ENCODE data around the gene PRX. TPM values are rescaled to one million over a fixed set of nuclear protein-coding genes. Genes with fewer than 3 reads are reported as not detected.

The PRX gene
- polyA plus RNA-seq, 1 donor (not counting 4 experiments of a cell fraction or from before 2014, with no cell fraction given) = 0.42 TPM

DNA sequence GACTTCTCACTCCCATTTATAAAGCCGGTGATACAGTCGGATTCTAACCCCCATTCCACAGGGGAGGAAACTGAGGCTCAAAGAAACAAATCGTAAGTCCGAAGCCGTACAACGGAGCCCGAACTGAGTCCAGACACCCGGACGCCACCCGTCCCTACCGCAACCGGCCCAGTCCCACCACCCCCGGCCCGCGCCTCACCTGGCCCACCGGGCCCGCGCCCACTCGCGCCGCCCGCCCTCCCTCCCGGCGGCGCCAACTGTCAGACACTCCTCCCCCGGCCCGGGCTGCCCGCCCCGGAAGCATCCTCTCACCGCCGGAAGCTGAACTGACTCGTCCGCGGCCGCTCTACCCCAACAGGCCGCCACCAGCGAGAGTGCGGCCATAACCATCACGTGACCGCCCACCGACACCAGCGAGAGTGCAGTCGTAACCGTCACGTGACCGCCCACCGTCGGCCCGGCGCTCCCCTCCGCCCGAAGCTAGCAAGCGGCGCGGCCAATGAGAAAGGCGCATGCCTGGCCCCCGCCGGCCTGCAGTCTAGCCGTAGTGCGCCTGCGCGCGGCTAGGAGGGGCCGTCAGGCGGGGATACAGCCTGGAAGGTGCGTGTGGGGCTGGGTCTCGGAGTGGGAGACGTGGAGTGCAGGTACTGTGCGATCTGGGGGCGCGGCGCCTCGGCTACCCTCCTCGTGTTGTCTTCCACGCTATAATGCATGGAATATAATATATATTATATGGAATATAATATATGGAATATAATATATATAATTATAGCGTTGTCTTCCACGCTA is 64.9 kb downstream of the PRX start, which contains the start of the genes C19orf47 and PLD3:
TSS of gene C19orf47 (minus strand) at position 273 of the 789 bp plus-strand sequence. CDS start 6,540 bp downstream, outside the sequence.
TSS of gene PLD3 (plus strand) at position 571 of the 789 bp plus-strand sequence. CDS start 17,789 bp downstream, outside the sequence.
- Histone ChIP-seq H2AFZ (ENCODE audit: control insufficient read depth, low read length) (peak within 1 kb of the TSS; percentile 86), H3K9ac (ENCODE audit: control insufficient read depth, extremely low read depth, insufficient read depth, low read length) (peak within 1 kb of the TSS; percentile 78), H3K4me2 (ENCODE audit: control insufficient read depth, extremely low read depth, insufficient read depth, low read depth, low read length) (peak within 1 kb of the TSS; percentile 89), H3K27ac (ENCODE audit: control insufficient read depth, insufficient read depth, low read length) (peak within 1 kb of the TSS; percentile 82), H3K27me3 (ENCODE audit: control insufficient read depth, extremely low read depth, insufficient read depth, low read length) (no peaks in the 10 kb centered on the region), H3K9me3 (ENCODE audit: control insufficient read depth, low read depth, low read length) (no peaks in the 10 kb centered on the region), H3K79me2 (ENCODE audit: control insufficient read depth, insufficient read depth, low read length) (peaks cover 35% of the 10 kb centered on the region), H3K36me3 (ENCODE audit: control insufficient read depth in 2 of 2, extremely low read depth in 1 of 2, insufficient read depth in 2 of 2, low read length in 2 of 2) (peaks cover 0 to 4% of the 10 kb centered on the region in 2 experiments), H3K4me1 (ENCODE audit: control insufficient read depth, extremely low read depth, insufficient read depth, low read length) (peaks cover 9% of the 10 kb centered on the region), H4K20me1 (ENCODE audit: control insufficient read depth, extremely low read depth, insufficient read depth, low read length) (no peaks in the 10 kb centered on the region), H3K4me3 (ENCODE audit: control insufficient read depth in 2 of 3, extremely low read depth in 1 of 3, insufficient read depth in 2 of 3, low read depth in 1 of 3, low read length in 3 of 3) (peak within 1 kb of the TSS; percentile 74 to 87 (median 78)), H3K9me1 (ENCODE audit: control insufficient read depth, extremely low read depth, insufficient read depth, low read length) (no peaks in the 10 kb centered on the region)
- no peak for TF ChIP-seq EZH2 (IDR thresholded peaks at IDR 0.05; ENCODE audit: low read length)
- TF ChIP-seq, protein P1, sequence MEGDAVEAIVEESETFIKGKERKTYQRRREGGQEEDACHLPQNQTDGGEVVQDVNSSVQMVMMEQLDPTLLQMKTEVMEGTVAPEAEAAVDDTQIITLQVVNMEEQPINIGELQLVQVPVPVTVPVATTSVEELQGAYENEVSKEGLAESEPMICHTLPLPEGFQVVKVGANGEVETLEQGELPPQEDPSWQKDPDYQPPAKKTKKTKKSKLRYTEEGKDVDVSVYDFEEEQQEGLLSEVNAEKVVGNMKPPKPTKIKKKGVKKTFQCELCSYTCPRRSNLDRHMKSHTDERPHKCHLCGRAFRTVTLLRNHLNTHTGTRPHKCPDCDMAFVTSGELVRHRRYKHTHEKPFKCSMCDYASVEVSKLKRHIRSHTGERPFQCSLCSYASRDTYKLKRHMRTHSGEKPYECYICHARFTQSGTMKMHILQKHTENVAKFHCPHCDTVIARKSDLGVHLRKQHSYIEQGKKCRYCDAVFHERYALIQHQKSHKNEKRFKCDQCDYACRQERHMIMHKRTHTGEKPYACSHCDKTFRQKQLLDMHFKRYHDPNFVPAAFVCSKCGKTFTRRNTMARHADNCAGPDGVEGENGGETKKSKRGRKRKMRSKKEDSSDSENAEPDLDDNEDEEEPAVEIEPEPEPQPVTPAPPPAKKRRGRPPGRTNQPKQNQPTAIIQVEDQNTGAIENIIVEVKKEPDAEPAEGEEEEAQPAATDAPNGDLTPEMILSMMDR (optimal IDR thresholded peaks at IDR 0.05 in 1 of 3, IDR thresholded peaks at IDR 0.05 in 1 of 3, conservative IDR thresholded peaks at IDR 0.05 in 1 of 3; ENCODE audit: extremely low read depth in 1 of 3, insufficient read depth in 2 of 3, low read length in 3 of 3) = peak in 1 of 3 experiments; percentile 4
- FAIRE-seq = peak; percentile 48
- dilution Hi-C loops (cut with MboI; ENCODE audit: extremely low pct_ligation_motif_present, low sequenced_read_pairs) = no loop called here
- peak; percentile 91 for DNase-seq (ENCODE audit: low read depth, low spot score)

DNA sequence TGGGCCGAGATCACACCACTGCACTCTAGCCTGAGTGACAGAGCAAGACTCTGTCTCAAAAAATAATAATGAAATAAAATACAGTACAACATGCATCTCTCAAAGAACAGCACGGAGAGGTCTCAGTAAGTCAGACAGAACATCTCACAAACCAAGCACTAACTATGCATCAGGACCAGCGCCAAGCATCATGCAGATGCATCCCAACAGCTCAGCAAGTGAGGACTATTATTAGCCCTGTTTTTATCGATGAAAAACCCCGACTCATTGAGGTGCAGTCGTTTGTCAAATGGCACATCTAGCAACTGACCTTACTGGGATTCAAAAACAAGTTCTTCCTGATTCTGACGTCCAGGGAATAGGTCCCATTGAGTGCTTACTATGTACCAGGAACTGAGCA is 68.8 kb downstream of the PRX start:
- Histone ChIP-seq H3K4me1 (ENCODE audit: control insufficient read depth, extremely low read depth, insufficient read depth, low read length) (peaks cover 16% of the 10 kb centered on the region), H3K9me3 (ENCODE audit: control insufficient read depth, low read depth, low read length) (no peaks in the 10 kb centered on the region), H3K9me1 (ENCODE audit: control insufficient read depth, extremely low read depth, insufficient read depth, low read length) (no peaks in the 10 kb centered on the region), H3K79me2 (ENCODE audit: control insufficient read depth, insufficient read depth, low read length) (peaks cover 34% of the 10 kb centered on the region), H3K27me3 (ENCODE audit: control insufficient read depth, extremely low read depth, insufficient read depth, low read length) (no peaks in the 10 kb centered on the region), H4K20me1 (ENCODE audit: control insufficient read depth, extremely low read depth, insufficient read depth, low read length) (no peaks in the 10 kb centered on the region), H3K36me3 (ENCODE audit: control insufficient read depth in 2 of 2, extremely low read depth in 1 of 2, insufficient read depth in 2 of 2, low read length in 2 of 2) (peaks cover 0 to 3% of the 10 kb centered on the region in 2 experiments), H3K4me2 (ENCODE audit: control insufficient read depth, extremely low read depth, insufficient read depth, low read depth, low read length) (no peak overlapping the region), H3K4me3 (ENCODE audit: control insufficient read depth in 2 of 3, extremely low read depth in 1 of 3, insufficient read depth in 2 of 3, low read depth in 1 of 3, low read length in 3 of 3) (no peak overlapping the region), H2AFZ (ENCODE audit: control insufficient read depth, low read length) (no peak overlapping the region), H3K27ac (ENCODE audit: control insufficient read depth, insufficient read depth, low read length) (no peak overlapping the region), H3K9ac (ENCODE audit: control insufficient read depth, extremely low read depth, insufficient read depth, low read length) (no peak overlapping the region)
- FAIRE-seq (no peak), DNase-seq (ENCODE audit: low read depth, low spot score) (no peak)
- no peak for TF ChIP-seq EZH2 (IDR thresholded peaks at IDR 0.05; ENCODE audit: low read length)
- TF ChIP-seq, protein P1 (optimal IDR thresholded peaks at IDR 0.05 in 1 of 3, IDR thresholded peaks at IDR 0.05 in 1 of 3, conservative IDR thresholded peaks at IDR 0.05 in 1 of 3; ENCODE audit: extremely low read depth in 1 of 3, insufficient read depth in 2 of 3, low read length in 3 of 3) = no peak
- dilution Hi-C loops (cut with MboI; ENCODE audit: extremely low pct_ligation_motif_present, low sequenced_read_pairs) = no loop called here

Small RNA genes within 50 kb of the gene (small RNA-seq; reads per million reads assigned to genes)
- gene MIR6796 (ENCODE audit: insufficient read length in 3 of 3, low read depth in 3 of 3, low replicate concordance in 1 of 3) (0 to 0.33 (median 0) reads per million in 3 experiments), gene RF00017 (ENCODE audit: insufficient read length in 3 of 3, low read depth in 3 of 3, low replicate concordance in 1 of 3) (0 reads per million in 3 experiments)

Other genes with a start within 250 kb of the PRX start
- gene MAP3K10, start 222.0 kb downstream of the PRX start, polyA plus RNA-seq = 2.9 to 5.7 TPM (median 4.2 TPM) in 3 replicates
- gene TTC9B, start 195.0 kb downstream of the PRX start, polyA plus RNA-seq = not detected in 3 replicates
- gene CCNP, start 186.7 kb downstream of the PRX start, polyA plus RNA-seq = 0.13 to 0.22 TPM (median 0.16 TPM) in 3 replicates
- gene AKT2, start 128.0 kb downstream of the PRX start, polyA plus RNA-seq = 95.5 to 142 TPM (median 108 TPM) in 3 replicates
- gene C19orf47, start 65.0 kb downstream of the PRX start, polyA plus RNA-seq = 13.3 to 16.0 TPM (median 15.4 TPM) in 3 replicates
- 102 to 179 TPM (median 137 TPM) in 3 replicates for gene PLD3, start 64.7 kb downstream of the PRX start, polyA plus RNA-seq
- gene HIPK4, start 23.2 kb downstream of the PRX start, polyA plus RNA-seq = 0.03 to 0.06 TPM in 2 of 3 replicates, not detected in the other
- gene SERTAD1, start 12.6 kb upstream of the PRX start, polyA plus RNA-seq = 9.5 to 15.4 TPM (median 10.5 TPM) in 3 replicates
- gene SERTAD3, start 31.0 kb upstream of the PRX start, polyA plus RNA-seq = 11.8 to 16.1 TPM (median 13.2 TPM) in 3 replicates
- 48.6 to 129 TPM (median 52.5 TPM) in 3 replicates for gene BLVRB, start 52.4 kb upstream of the PRX start, polyA plus RNA-seq
- gene SPTBN4, start 53.6 kb upstream of the PRX start, polyA plus RNA-seq = 0.06 to 0.28 TPM (median 0.17 TPM) in 3 replicates
- 20.2 to 41.3 TPM (median 27.2 TPM) in 3 replicates for gene SHKBP1, start 163.5 kb upstream of the PRX start, polyA plus RNA-seq
- 25.9 to 48.0 TPM (median 29.6 TPM) in 3 replicates for gene LTBP4, start 188.0 kb upstream of the PRX start, polyA plus RNA-seq

All from keratinocyte (primary cell).